ENCODE results near the gene TAOK3. TPM values are rescaled to one million over a fixed set of nuclear protein-coding genes. Genes with fewer than 3 reads are reported as not detected.

TAOK3 gene
- total and polyA plus RNA-seq, 2 donors (not counting 1 experiment from before 2014, with no cell fraction given) = 30.0 to 80.4 TPM

GRCh38 chr12:118361889-118362288, 10.8 kb downstream of the TAOK3 start:
- TF ChIP-seq EZH2 (IDR thresholded peaks at IDR 0.05; ENCODE audit: borderline replicate concordance, insufficient read depth, low read depth, low read length, poor library complexity, severe bottlenecking) = no peak
- no peak for TF ChIP-seq CTCF (IDR thresholded peaks at IDR 0.05)
- no CpG with 5 or more reads among the region's 4 CpGs for WGBS (ENCODE audit: insufficient coverage)
- no peak overlapping the region for H3K27ac Mint-ChIP-seq
- H3K27me3 ChIP-seq (replicated peaks in 1 of 4; ENCODE audit: control extremely low read depth in 1 of 4, control insufficient read depth in 3 of 4, insufficient read depth in 4 of 4, low read length in 3 of 4) = no peaks in the 10 kb centered on the region
- H3K4me3 Mint-ChIP-seq = no peak overlapping the region
- no peak for ATAC-seq (ENCODE audit: low read depth)
- peaks cover 7% of the 10 kb centered on the region for H4K20me1 ChIP-seq (ENCODE audit: control insufficient read depth, insufficient read depth, low read length, poor library complexity, severe bottlenecking)
- peaks cover 15 to 23% of the 10 kb centered on the region in 2 donors for H3K4me1 ChIP-seq (ENCODE audit: control insufficient read depth in 2 of 2, insufficient read depth in 2 of 2, low read length in 2 of 2)
- no peak overlapping the region for H2AFZ ChIP-seq (ENCODE audit: insufficient read depth, low read depth, low read length, poor library complexity, severe bottlenecking)
- DNase-seq = no peak
- H3K4me3 ChIP-seq (ENCODE audit: control extremely low read depth in 1 of 5, extremely low read depth in 1 of 5, insufficient read depth in 1 of 5, low read depth in 2 of 5, low read length in 4 of 5) = no peak overlapping the region
- no peaks in the 10 kb centered on the region for H3K9me3 Mint-ChIP-seq (ENCODE audit: insufficient read depth)
- no peaks in the 10 kb centered on the region for H3K9me3 ChIP-seq (ENCODE audit: control extremely low read depth in 1 of 3, control insufficient read depth in 2 of 3, insufficient read depth in 1 of 3, low read length in 2 of 3)
- POLR2A ChIA-PET = no interaction called here
- CTCF ChIA-PET = no interaction called here
- peaks cover 20% of the 10 kb centered on the region for H3K4me1 Mint-ChIP-seq
- no peak overlapping the region for H3K9ac ChIP-seq (ENCODE audit: low read length)
- no peak overlapping the region for H3K4me2 ChIP-seq (replicated peaks; ENCODE audit: low read depth, low read length, poor library complexity, severe bottlenecking)
- no peaks in the 10 kb centered on the region for H3K36me3 ChIP-seq (replicated peaks in 1 of 2; ENCODE audit: control extremely low read depth in 1 of 2, control insufficient read depth in 1 of 2, extremely low read depth in 1 of 2, insufficient read depth in 2 of 2, low read length in 1 of 2)
- intact Hi-C loops (cut with micrococcal nuclease) = no loop called here
- no peak overlapping the region for H3K27ac ChIP-seq (ENCODE audit: low read length in 2 of 2)
- H3K79me2 ChIP-seq (ENCODE audit: control insufficient read depth, insufficient read depth, low read length) = peaks cover 64% of the 10 kb centered on the region
- no peaks in the 10 kb centered on the region for H3K27me3 Mint-ChIP-seq

- no peaks in the 10 kb centered on the region for H3K36me3 ChIP-seq (replicated peaks in 1 of 2; ENCODE audit: control extremely low read depth in 1 of 2, control insufficient read depth in 1 of 2, extremely low read depth in 1 of 2, insufficient read depth in 2 of 2, low read length in 1 of 2)
- DNase-seq (no peak), ATAC-seq (ENCODE audit: low read depth) (no peak)
- Mint-ChIP-seq H3K4me1 (peaks cover 23% of the 10 kb centered on the region), H3K27ac (no peak overlapping the region), H3K9me3 (ENCODE audit: insufficient read depth) (no peaks in the 10 kb centered on the region), H3K4me3 (no peak overlapping the region), H3K27me3 (no peaks in the 10 kb centered on the region)
- H3K27me3 ChIP-seq (replicated peaks in 1 of 4; ENCODE audit: control extremely low read depth in 1 of 4, control insufficient read depth in 3 of 4, insufficient read depth in 4 of 4, low read length in 3 of 4) = no peaks in the 10 kb centered on the region
- ChIA-PET CTCF (no interaction called here), POLR2A (interaction anchor here (0.6 kb wide), 1 partner anchor 176 kb away, joined by 3 read pairs; no protein-coding TSS in a partner anchor)
- no peak overlapping the region for H3K9ac ChIP-seq (ENCODE audit: low read length)
- no peak overlapping the region for H3K27ac ChIP-seq (ENCODE audit: low read length in 2 of 2)
- H3K4me3 ChIP-seq (ENCODE audit: control extremely low read depth in 1 of 5, extremely low read depth in 1 of 5, insufficient read depth in 1 of 5, low read depth in 2 of 5, low read length in 4 of 5) = no peak overlapping the region
- H3K9me3 ChIP-seq (ENCODE audit: control extremely low read depth in 1 of 3, control insufficient read depth in 2 of 3, insufficient read depth in 1 of 3, low read length in 2 of 3) = no peaks in the 10 kb centered on the region
- H3K79me2 ChIP-seq (ENCODE audit: control insufficient read depth, insufficient read depth, low read length) = peaks cover 64% of the 10 kb centered on the region
- no peak overlapping the region for H2AFZ ChIP-seq (ENCODE audit: insufficient read depth, low read depth, low read length, poor library complexity, severe bottlenecking)
- intact Hi-C loops (cut with micrococcal nuclease) = no loop called here
- no peaks in the 10 kb centered on the region for H4K20me1 ChIP-seq (ENCODE audit: control insufficient read depth, insufficient read depth, low read length, poor library complexity, severe bottlenecking)
- no peak overlapping the region for H3K4me2 ChIP-seq (replicated peaks; ENCODE audit: low read depth, low read length, poor library complexity, severe bottlenecking)
- no CpG with 5 or more reads among the region's 5 CpGs for WGBS (ENCODE audit: insufficient coverage)
- H3K4me1 ChIP-seq (ENCODE audit: control insufficient read depth in 2 of 2, insufficient read depth in 2 of 2, low read length in 2 of 2) = peaks cover 23 to 32% of the 10 kb centered on the region in 2 donors
- no peak for TF ChIP-seq EZH2 (IDR thresholded peaks at IDR 0.05; ENCODE audit: borderline replicate concordance, insufficient read depth, low read depth, low read length, poor library complexity, severe bottlenecking)
- no peak for TF ChIP-seq CTCF (IDR thresholded peaks at IDR 0.05)
Measured at GRCh38 chr12:118361092-118361404, 11.7 kb downstream of the TAOK3 start.

All from B cell (primary cell).